ENCODE data around the gene ACAP2. TPM values are rescaled to one million over a fixed set of nuclear protein-coding genes. Genes with fewer than 3 reads are reported as not detected.

ACAP2 gene
- total RNA-seq, 3 donors from 2014 or later (not counting 1 experiment from before 2014, with no cell fraction given), result 103 to 132 (median 128) TPM

DNA sequence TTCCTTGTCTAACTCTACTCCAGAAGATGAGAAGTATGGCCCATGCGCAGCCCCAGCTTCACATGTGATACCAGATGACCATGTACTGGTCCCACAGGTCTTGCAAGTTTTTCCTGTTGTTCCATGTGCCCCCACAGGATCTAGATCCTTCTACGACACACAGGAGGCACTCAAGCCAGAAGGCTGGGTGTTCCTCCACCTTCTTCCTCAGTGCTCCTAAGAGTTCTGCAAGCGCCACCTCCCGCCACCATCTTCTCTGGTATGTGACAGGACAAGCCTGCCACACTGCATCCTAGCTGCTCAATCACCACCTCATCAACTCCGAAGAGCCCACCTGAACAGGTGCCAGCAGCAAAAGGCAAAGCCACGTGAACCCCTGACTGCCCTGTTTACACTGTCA lies 214.9 kb downstream of the ACAP2 start:
- H3K4me3 ChIP-seq (ENCODE audit: low read length), result no peak overlapping the region
- Mint-ChIP-seq H3K4me3 (no peak overlapping the region), H3K27ac (no peak overlapping the region), H3K4me1 (peaks cover 15 to 21% of the 10 kb centered on the region in 2 donors), H3K9me3 (no peaks in the 10 kb centered on the region), H3K27me3 (ENCODE audit: low read depth in 2 of 2) (no peaks in the 10 kb centered on the region), H3K36me3 (no peaks in the 10 kb centered on the region)
- H3K36me3 ChIP-seq (ENCODE audit: control insufficient read depth, insufficient read depth, low read length), result peaks cover 7% of the 10 kb centered on the region
- no peaks in the 10 kb centered on the region for H3K9me3 ChIP-seq (ENCODE audit: control insufficient read depth, insufficient read depth, low read length)
- no peaks in the 10 kb centered on the region for H3K27me3 ChIP-seq (ENCODE audit: control insufficient read depth, insufficient read depth, low read length)
- H3K4me1 ChIP-seq (ENCODE audit: control insufficient read depth, insufficient read depth, low read length), result no peaks in the 10 kb centered on the region
- no peak for DNase-seq
- intact Hi-C loops (cut with micrococcal nuclease), result no loop called here
- no peak for TF ChIP-seq CTCF (IDR thresholded peaks at IDR 0.05)
- no peak for ATAC-seq
- H3K27ac ChIP-seq (ENCODE audit: low read length), result no peak overlapping the region
- 94% methylated on average over 6 of the region's 6 CpGs for WGBS (ENCODE audit: insufficient coverage)

DNA sequence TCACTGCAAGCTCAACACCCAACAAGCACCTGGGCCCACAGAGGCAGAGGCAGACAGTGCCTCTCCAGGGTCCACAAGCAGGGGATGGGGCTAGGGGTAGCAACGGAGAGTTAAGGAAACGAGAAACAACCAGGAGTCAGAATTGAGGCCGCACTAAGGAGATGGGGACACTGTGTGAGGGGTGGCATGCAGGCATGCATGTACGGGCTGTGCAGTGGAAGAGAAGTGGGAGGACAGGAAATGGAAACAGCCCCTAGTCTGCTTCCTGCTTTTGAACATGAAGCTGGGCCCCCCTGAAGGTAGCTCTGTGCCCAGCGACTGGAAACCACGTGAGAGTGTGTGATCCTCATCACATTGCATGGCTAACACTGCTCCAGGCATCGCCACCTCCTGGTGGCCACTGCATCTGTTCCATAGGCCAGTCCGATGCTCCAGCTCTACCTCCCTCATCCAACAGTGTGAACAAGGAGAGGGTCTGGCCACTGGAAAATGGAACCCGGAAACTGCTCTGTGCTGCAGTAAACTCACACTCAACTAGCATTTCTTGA lies 215.8 kb downstream of the ACAP2 start:
- intact Hi-C loops (cut with micrococcal nuclease), result no loop called here
- peaks cover 7% of the 10 kb centered on the region for H3K36me3 ChIP-seq (ENCODE audit: control insufficient read depth, insufficient read depth, low read length)
- Mint-ChIP-seq H3K4me3 (no peak overlapping the region), H3K36me3 (no peaks in the 10 kb centered on the region), H3K27me3 (ENCODE audit: low read depth in 2 of 2) (no peaks in the 10 kb centered on the region), H3K9me3 (no peaks in the 10 kb centered on the region), H3K27ac (no peak overlapping the region), H3K4me1 (peaks cover 15 to 21% of the 10 kb centered on the region in 2 donors)
- no peak for TF ChIP-seq CTCF (IDR thresholded peaks at IDR 0.05)
- H3K4me3 ChIP-seq (ENCODE audit: low read length), result no peak overlapping the region
- no peaks in the 10 kb centered on the region for H3K27me3 ChIP-seq (ENCODE audit: control insufficient read depth, insufficient read depth, low read length)
- peak in 1 of 2 donors; percentile 32 for DNase-seq
- H3K27ac ChIP-seq (ENCODE audit: low read length), result no peak overlapping the region
- no peaks in the 10 kb centered on the region for H3K9me3 ChIP-seq (ENCODE audit: control insufficient read depth, insufficient read depth, low read length)
- 61% methylated on average over 9 of the region's 9 CpGs for WGBS (ENCODE audit: insufficient coverage)
- H3K4me1 ChIP-seq (ENCODE audit: control insufficient read depth, insufficient read depth, low read length), result no peaks in the 10 kb centered on the region
- ATAC-seq, result peak in 2 of 3 donors; percentile 37 to 43

- no peaks in the 10 kb centered on the region for H3K4me1 ChIP-seq (ENCODE audit: control insufficient read depth, insufficient read depth, low read length)
- no peaks in the 10 kb centered on the region for H3K27me3 Mint-ChIP-seq (ENCODE audit: low read depth in 2 of 2)
- no peak for TF ChIP-seq CTCF (IDR thresholded peaks at IDR 0.05)
- DNase-seq (no peak), ATAC-seq (no peak)
- H3K27ac ChIP-seq (ENCODE audit: low read length), result no peak overlapping the region
- H3K9me3 Mint-ChIP-seq, result no peaks in the 10 kb centered on the region
- no peaks in the 10 kb centered on the region for H3K27me3 ChIP-seq (ENCODE audit: control insufficient read depth, insufficient read depth, low read length)
- H3K4me3 ChIP-seq (ENCODE audit: low read length), result no peak overlapping the region
- H3K9me3 ChIP-seq (ENCODE audit: control insufficient read depth, insufficient read depth, low read length), result no peaks in the 10 kb centered on the region
- peaks cover 17 to 24% of the 10 kb centered on the region in 2 donors for H3K4me1 Mint-ChIP-seq
- peaks cover 7% of the 10 kb centered on the region for H3K36me3 ChIP-seq (ENCODE audit: control insufficient read depth, insufficient read depth, low read length)
- intact Hi-C loops (cut with micrococcal nuclease), result no loop called here
- H3K4me3 Mint-ChIP-seq, result no peak overlapping the region
- no peak overlapping the region for H3K27ac Mint-ChIP-seq
- WGBS (ENCODE audit: insufficient coverage), result 94% methylated on average over 7 of the region's 7 CpGs
- H3K36me3 Mint-ChIP-seq, result no peaks in the 10 kb centered on the region
Measured at GRCh38 chr3:195226445-195226844, 216.4 kb downstream of the ACAP2 start.

- no peaks in the 10 kb centered on the region for H3K36me3 Mint-ChIP-seq
- H3K27ac Mint-ChIP-seq, result no peak overlapping the region
Measured at GRCh38 chr3:195224980-195225580, 217.7 kb downstream of the ACAP2 start.

More at GRCh38 chr3:195224980-195225580, 217.7 kb downstream of the ACAP2 start:
- DNase-seq, result peak in 1 of 2 donors; percentile 9
- intact Hi-C loops (cut with micrococcal nuclease), result no loop called here
- Mint-ChIP-seq H3K4me1 (peaks cover 21 to 33% of the 10 kb centered on the region in 2 donors), H3K27me3 (ENCODE audit: low read depth in 2 of 2) (no peaks in the 10 kb centered on the region), H3K4me3 (no peak overlapping the region), H3K9me3 (no peaks in the 10 kb centered on the region)
- H3K9me3 ChIP-seq (ENCODE audit: control insufficient read depth, insufficient read depth, low read length), result no peaks in the 10 kb centered on the region
- no peak overlapping the region for H3K27ac ChIP-seq (ENCODE audit: low read length)
- H3K27me3 ChIP-seq (ENCODE audit: control insufficient read depth, insufficient read depth, low read length), result no peaks in the 10 kb centered on the region
- H3K4me1 ChIP-seq (ENCODE audit: control insufficient read depth, insufficient read depth, low read length), result no peaks in the 10 kb centered on the region
- H3K36me3 ChIP-seq (ENCODE audit: control insufficient read depth, insufficient read depth, low read length), result peaks cover 7% of the 10 kb centered on the region
- ATAC-seq, result no peak
- TF ChIP-seq CTCF (IDR thresholded peaks at IDR 0.05), result no peak
- no peak overlapping the region for H3K4me3 ChIP-seq (ENCODE audit: low read length)
- whole genome bisulfite sequencing (ENCODE audit: insufficient coverage), result 97% methylated on average over 3 of the region's 3 CpGs
